ENCODE measurements around the gene HPGDS.
"Not testable (repeated sequence)": the region's sequence is repeated elsewhere in the genome, so short reads cannot be mapped to it uniquely, and the experiment has no call there.

HPGDS gene

GRCh38 chr4:94319927-94320326 lies 22.7 kb downstream of the HPGDS start:
- not testable (repeated sequence) for DNase-seq (ENCODE audit: low spot score)

DNA sequence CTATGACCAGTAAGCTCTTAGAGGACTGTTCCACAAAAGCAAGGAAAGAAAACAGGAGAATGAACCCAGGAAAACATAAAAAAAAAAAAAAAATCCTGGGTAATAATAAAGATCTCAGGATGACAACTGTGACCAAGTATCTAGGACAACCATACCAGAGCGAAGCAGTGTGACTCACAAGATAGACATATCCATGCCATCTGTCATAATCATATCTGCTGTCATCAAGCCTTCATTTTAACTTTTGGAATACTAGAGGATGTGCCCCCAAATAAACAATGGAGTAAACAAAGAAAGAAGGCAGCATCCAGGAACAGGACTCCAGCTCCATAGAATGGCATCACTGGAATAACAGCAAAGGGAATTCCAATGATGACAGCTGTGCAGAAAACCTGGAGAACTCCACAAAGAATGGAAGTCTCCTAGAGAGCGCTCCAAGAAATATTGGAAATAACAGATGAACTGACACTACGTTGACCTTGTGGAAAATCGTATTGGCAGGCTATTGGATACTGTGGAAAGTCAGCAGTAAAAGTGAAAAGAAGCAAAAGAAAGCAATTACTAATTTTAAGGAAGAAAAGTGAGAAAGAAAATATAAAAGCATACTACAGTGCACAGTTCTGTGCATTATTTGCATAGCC lies 35.3 kb downstream of the HPGDS start:
- DNase-seq (ENCODE audit: low spot score) = no peak

DNA sequence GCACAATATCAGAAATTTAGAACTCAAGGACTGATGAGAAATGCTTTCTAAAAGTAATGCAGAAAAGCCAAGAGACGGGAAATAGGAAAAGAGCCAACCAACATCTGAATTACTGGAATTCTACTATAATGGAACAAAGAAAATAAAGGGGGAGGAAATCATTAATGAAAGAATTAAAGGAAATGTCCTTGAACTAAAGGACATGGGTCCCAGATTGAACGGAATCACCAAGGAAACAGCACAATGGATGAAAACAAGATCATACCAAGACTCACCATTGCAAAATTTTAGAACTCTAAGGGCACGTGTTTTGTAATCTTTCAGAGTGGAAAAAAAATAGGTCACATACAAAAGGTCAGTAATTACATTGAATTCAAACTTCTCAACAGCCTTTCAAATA lies 35.9 kb downstream of the HPGDS start:
- no peak for DNase-seq (ENCODE audit: low spot score)

DNA sequence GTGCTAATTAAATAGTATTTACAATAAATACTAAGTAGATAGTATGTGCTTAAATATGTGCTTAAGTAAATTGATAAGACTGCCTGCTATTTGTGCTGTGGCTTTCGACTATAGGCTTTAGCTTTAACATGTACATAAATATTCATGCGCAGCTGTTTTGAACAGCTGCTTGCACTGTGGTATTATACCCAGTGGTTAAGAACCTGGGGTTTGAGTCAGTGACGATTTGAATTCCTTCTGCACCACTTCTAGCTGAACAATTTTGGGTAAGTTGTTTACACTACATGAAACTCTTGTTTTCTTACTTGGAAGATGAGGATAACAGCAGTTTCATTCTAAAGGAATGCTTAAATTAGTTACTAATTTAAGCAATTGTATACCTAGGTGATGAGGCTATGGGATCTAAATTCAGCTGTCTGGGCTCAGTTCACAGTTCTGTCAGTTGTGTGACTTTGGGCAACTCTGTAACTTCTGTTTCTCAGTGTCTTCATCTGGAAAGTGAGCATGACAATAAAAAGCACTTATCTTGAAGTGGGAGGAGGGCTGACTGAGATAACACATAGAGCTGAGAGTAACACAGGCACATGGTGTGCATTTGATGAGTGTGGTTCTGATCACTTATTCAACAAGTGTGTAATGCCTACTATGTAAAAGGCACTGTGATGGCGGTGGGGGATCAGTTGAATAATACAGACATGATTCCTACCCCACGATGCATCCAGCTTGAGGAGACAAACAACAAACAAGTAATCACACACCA lies 37.0 kb downstream of the HPGDS start:
- DNase-seq (ENCODE audit: low spot score) = no peak

DNA sequence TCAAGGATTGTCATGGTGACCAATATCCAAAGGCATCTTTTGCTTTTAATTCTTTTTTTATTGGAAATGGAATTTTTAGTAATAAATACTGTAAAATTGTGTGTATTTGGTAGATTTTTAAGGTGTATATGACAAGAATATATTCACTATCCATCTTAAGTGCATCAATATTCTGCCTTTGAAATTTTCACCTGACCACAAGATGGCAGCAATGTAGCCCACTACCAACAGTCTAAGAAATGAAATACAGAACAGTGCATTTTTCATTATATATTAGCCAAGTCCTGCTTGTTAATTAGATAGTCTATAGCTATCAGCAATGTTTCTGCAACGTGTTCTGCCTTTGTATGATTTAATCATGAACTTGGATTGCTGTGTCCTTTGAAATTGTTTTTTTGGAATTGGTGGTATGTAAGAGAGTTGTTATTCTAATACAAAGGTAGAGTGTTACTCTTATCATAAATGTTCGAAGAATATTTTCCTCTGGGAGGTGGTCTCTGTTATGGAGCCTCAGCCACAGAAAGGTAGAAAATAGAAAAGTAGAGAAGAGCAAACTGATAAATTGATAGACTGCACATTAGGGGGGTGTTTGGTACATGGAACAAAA lies 38.2 kb downstream of the HPGDS start:
- DNase-seq (ENCODE audit: low spot score) = peak; percentile 18

- DNase-seq (ENCODE audit: low spot score) = no peak
These were observed 40.4 kb downstream of the HPGDS start for GRCh38 chr4:94302191-94302590.

DNA sequence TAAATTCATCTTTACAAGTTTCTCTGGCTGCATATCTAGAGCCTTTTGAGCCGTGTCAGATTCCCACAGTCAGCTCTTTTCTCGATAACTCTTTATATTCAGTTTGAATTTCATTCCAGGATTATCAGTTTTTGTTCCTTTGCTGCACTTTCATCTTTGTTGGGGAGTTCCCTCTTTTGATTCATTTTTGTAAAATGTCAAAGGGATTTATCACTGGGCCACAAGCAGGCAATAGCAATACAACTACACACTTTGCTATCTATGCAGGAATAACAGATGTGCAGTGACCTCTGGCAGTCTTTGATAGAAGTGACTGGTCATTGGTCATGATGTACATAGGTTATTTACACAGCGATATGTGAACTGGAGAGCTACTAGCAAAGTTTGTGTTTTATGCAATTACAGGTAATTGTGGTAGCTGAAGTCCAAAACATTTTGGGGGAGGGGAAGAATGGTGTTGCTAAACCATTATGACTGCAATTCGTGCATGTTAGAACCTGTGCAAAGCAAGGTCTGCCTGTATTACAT lies 43.8 kb downstream of the HPGDS start:
- no peak for DNase-seq (ENCODE audit: low spot score)

DNA sequence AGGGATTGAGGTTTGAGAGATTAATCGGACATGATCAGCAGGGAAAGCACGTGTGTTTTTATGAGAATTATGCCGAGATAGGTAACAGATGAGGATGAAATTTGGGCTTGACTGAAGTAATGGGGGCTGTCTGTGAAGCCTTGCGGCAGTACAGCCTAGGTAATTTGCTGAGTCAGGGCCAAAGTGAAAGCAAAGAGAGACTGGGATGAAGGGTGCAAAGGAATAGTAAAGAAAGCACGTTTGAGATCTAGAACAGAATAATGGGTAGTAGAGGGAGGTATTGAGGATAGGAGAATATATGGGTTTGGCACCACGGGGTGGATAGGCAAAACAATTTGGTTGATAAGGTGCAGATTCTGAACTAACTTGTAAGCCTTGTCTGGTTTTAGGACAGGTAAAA lies 47.2 kb downstream of the HPGDS start:
- DNase-seq (ENCODE audit: low spot score) = not testable (repeated sequence)

DNA sequence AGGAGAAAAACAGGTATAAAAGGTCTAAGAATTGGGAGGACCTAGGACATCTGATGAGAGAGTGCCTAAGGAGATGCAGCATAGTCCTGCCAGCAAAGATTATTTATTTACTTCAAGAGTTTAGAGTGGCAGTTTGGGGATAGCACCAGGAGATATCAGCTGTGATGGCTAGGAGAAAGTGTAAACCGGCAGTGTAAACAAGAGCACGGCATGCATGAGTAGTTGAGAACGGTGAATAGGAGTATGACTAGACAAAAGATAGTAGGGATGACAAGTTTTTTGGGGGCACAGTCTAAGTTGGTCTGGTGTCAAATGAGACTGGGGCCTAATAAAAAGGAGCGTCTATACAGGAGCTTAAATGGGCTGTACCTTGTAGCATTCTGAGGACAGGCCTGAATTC lies 48.7 kb downstream of the HPGDS start:
- DNase-seq (ENCODE audit: low spot score) = not testable (repeated sequence)

- no peak for DNase-seq (ENCODE audit: low spot score)
These were observed 52.4 kb downstream of the HPGDS start for GRCh38 chr4:94290245-94290644.

DNA sequence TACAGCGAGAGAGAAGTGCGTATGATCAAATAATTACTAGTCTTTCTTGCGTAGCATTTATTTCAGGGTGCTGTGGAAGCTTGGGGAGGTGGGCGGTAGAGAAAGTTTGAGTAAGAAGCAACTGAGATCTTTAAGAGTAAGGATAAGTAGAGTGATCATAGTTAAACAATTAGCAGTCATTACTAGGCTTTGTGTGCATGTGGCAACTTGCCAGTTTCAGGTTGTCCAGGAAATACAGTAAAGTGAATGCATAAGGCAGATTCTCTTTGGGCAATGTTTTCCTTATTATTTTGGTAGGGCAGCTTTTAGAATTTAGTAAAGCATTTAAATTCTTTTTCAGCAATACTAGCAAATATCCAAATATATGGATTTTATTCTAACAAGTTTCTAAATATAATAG lies 57.0 kb downstream of the HPGDS start:
- no peak for DNase-seq (ENCODE audit: low spot score)

DNA sequence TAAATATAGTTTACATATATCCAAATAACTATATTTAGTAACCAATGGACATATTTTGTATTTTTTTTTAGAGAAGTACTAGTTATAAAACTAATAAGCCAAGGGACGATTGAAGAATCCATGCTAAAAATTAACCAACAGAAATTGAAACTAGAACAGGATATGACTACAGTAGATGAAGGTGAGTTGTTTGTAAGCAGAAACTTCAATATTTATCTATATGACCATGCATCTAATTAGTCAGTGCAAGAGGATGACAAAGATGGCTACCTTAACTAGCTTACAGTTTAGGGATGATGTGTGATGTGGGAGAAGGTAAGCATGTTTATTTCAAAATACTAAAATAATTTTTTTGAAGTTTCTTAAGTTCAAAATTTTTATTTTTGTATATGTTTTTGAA lies 57.7 kb downstream of the HPGDS start:
- DNase-seq (ENCODE audit: low spot score) = no peak

DNA sequence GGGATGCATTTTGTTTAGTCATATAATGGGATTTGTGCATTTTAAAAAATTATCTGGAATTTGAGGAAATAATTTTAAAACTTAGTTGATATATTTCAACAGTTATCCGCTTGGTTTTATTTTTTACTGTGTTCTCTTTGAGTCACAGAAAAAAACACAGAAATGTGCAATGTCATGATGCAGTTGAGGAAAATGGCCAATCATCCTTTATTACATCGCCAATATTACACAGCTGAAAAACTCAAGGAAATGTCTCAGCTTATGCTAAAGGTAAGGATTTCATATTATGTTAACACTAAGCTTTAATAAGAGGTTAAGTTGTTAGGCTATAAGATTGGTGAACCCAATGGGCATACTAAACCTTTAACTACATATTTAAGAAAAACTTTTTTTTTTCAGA lies 63.9 kb downstream of the HPGDS start:
- DNase-seq (ENCODE audit: low spot score) = peak; percentile 51

DNA sequence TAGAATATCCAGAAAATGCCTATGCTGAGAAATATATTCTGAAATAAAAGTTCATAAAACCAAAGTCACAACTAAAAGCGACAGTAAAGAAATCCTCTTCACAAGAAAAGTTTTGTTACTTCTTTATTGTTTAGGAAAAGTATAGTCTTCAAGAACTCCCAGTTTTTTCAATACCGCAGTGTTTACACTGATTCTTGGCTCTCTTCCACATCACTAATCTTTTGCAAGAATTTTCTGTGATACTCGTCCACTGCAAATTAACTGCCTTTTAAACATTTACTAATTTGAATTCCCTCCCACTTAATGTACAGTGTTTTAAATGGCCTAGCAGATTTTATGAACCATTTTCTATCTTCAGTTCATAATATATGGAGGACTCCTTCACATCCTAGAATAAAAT lies 65.1 kb downstream of the HPGDS start:
- DNase-seq (ENCODE audit: low spot score) = no peak

GRCh38 chr4:94276204-94276603 lies 66.4 kb downstream of the HPGDS start:
- DNase-seq (ENCODE audit: low spot score) = no peak

DNA sequence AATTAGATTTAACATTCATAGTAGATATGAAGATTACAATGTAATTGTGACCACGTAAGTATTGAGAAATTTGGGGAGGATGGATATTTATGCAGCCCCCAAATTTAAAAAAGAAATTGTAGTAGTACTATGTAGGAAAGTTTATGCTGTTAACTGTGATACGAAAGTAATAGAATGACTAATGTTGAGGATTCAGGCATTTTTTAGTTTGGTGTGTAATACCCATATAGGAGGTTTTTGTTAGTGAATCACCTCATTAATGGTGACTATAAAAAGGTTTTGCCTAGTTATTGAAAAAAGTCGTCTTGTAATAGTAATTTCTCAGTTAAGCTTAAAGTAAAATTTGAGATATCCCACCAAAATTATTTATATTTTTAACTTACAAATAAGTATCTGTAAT lies 67.7 kb downstream of the HPGDS start:
- no peak for DNase-seq (ENCODE audit: low spot score)

- no peak for DNase-seq (ENCODE audit: low spot score)
These were observed 71.4 kb downstream of the HPGDS start for GRCh38 chr4:94271248-94271647.

GRCh38 chr4:94267037-94267436 lies 75.6 kb downstream of the HPGDS start:
- DNase-seq (ENCODE audit: low spot score) = no peak

GRCh38 chr4:94262163-94263016 lies 80.2 kb downstream of the HPGDS start:
- no peak for DNase-seq (ENCODE audit: low spot score)

DNA sequence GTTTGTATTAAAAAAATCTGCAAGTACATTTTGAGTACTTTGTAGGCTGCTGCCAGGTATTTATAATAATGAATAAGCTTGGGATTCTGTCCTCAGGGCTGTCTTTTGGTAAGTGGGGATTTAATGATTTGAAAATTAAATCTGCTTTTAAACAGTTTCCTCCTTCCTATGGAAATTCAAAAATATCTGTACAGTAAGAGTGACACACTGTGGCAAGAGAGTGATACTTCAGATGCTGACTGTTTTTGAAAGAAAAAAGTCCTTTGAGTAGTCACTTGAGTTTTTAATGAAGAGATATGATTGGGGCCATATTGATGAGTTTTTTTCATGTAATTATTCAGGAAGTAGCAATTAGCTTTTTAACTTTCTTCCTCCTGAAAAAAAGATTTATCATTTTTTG lies 85.8 kb downstream of the HPGDS start:
- peak; percentile 40 for DNase-seq (ENCODE audit: low spot score)

GRCh38 chr4:94256144-94256783 lies 86.4 kb downstream of the HPGDS start:
- no peak for DNase-seq (ENCODE audit: low spot score)

DNA sequence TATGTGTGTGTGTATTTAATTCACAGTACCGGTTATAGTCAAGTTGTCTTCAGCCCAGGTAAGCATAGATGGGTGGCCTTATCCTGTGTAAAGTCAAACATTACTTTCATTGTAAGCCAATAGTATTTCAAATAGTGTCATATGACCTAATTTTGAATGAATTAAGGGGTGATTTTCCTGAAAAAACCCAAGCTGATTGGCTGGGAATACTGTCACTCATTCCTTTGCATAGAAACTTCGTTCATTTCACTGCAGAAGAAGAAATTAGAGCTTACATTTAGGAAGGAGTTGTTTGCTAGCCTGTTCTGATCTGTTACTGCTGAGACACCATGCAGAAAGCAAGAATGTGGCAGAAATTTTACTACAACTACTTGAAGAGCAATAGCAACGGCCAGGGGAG lies 89.6 kb downstream of the HPGDS start:
- no peak for DNase-seq (ENCODE audit: low spot score)

Data from hematopoietic multipotent progenitor cell treated with erythropoietin and hydrocortisone succinate and interleukin-3 and kit ligand, for 15 days (in vitro differentiated cells).